ENCODE results near the gene ERN1. TPM values are rescaled to one million over a fixed set of nuclear protein-coding genes. Genes with fewer than 3 reads are reported as not detected.
"Not testable (repeated sequence)": the region's sequence is repeated elsewhere in the genome, so short reads cannot be mapped to it uniquely, and the experiment has no call there.

Gene ERN1
- polyA plus RNA-seq (2011; rRNA removed): 8.5 and 8.6 TPM in 2 replicates
- 10.5 and 14.9 TPM in 2 replicates for polyA minus RNA-seq (2011; rRNA and poly(A)+ RNA removed)

GRCh38 chr17:64129765-64130558, at the start of gene ERN1:
ERN1 (minus strand) TSS chr17:64130144; CDS start chr17:64130029, 115 bp downstream.
- POLR2A ChIA-PET: interaction anchor here (2.1 kb wide), 1 partner anchor 16 kb away, joined by 7 read pairs; no protein-coding TSS in a partner anchor
- no peaks in the 10 kb centered on the region for H3K27me3 ChIP-seq (ENCODE audit: control insufficient read depth, insufficient read depth, low read length)
- no peak for DNase-seq (ENCODE audit: low read depth)
- no peak for TF ChIP-seq CTCF (IDR thresholded peaks at IDR 0.05; ENCODE audit: insufficient read depth, low read depth, low read length)
- H3K36me3 ChIP-seq (ENCODE audit: control insufficient read depth, insufficient read depth, low read length): no peaks in the 10 kb centered on the region
- H3K4me3 ChIP-seq (ENCODE audit: low read depth, low read length): peak within 1 kb of the TSS; percentile 69
- CTCF ChIA-PET: interaction anchor here (0.9 to 17.2 kb wide), 7 partner anchors 15 to 251 kb away, joined by 3 to 388 read pairs (median 16); partner anchors contain the start of genes CSHL1 and GH1

DNA sequence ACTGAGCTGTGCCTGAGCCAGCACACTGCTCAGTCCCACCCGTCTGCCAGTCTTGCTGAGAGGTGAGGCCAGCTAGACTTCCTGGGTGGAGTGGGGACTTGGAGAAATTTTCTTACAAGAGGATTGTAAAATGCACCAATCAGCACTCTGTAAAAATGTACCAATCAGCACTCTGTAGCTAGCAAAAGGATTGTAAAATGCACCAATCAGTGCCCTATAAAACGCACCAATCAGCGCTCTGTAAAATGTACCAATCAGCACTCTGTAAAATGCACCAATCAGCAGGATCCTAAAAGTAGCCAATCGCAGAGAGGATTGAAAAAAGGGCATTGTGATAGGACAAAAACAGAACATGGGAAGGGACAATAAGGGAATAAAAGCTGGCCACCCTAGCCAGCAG, 49.1 kb upstream of the ERN1 start:
- H3K36me3 ChIP-seq (ENCODE audit: control insufficient read depth, insufficient read depth, low read length); DNase-seq (ENCODE audit: low read depth); H3K4me3 ChIP-seq (ENCODE audit: low read depth, low read length); POLR2A ChIA-PET; H3K27me3 ChIP-seq (ENCODE audit: control insufficient read depth, insufficient read depth, low read length): not testable (repeated sequence)
- CTCF ChIA-PET: interaction anchor here (0.8 to 2.9 kb wide), 3 partner anchors 25 to 103 kb away, joined by 3 to 11 read pairs (median 10); no protein-coding TSS in a partner anchor

DNA sequence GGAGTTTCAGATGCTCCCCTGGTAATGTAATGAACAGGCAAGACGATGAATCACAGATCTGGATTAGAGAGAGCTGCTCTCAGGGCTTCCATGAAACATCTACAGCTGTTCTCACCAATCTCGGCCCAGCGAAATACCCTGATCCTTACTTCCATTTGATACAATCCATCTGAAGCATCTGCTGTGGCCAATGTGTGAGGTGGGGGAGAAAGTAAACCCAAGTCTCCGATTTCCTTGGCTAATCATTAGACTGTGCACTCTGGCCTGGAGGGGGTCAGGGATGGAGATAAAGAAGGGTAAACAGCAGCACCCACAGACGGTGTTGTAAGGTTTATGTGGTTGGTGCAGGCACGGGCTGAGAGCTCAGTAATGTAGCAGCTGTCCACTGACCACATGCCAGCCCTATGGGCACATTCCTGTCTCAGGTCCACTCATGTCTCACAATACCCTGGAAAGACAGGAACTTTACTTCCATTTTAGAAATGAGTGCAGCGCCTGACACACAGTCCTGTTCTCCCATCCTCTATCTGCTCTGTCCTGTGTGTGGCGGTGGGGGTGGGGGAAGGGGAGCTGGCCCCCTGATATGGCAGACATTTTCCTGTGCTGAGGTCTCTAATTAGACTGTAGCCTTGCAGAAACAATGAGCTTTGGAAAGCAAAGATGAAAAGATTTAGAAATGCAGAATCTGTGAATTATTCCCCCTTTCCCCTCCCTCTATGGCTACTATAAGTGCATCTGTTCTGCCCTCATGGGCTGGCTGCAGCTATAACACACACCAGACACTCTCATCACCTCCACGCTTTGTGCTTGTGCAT, 48.3 kb upstream of the ERN1 start:
- H3K27me3 ChIP-seq (ENCODE audit: control insufficient read depth, insufficient read depth, low read length): no peaks in the 10 kb centered on the region
- H3K4me3 ChIP-seq (ENCODE audit: low read depth, low read length): no peak overlapping the region
- no peak for DNase-seq (ENCODE audit: low read depth)
- no peak for TF ChIP-seq CTCF (IDR thresholded peaks at IDR 0.05; ENCODE audit: insufficient read depth, low read depth, low read length)
- H3K36me3 ChIP-seq (ENCODE audit: control insufficient read depth, insufficient read depth, low read length): no peaks in the 10 kb centered on the region
- POLR2A ChIA-PET: no interaction called here
- CTCF ChIA-PET: interaction anchor here (1.2 to 2.9 kb wide), 5 partner anchors 9 to 149 kb away, joined by 3 to 11 read pairs (median 6); no protein-coding TSS in a partner anchor

- ChIA-PET CTCF (interaction anchor here (0.7 to 2.3 kb wide), 6 partner anchors 9 to 148 kb away, joined by 3 to 10 read pairs (median 5); no protein-coding TSS in a partner anchor), POLR2A (no interaction called here)
- DNase-seq (ENCODE audit: low read depth): no peak
- Histone ChIP-seq H3K27me3 (ENCODE audit: control insufficient read depth, insufficient read depth, low read length) (no peaks in the 10 kb centered on the region), H3K4me3 (ENCODE audit: low read depth, low read length) (no peak overlapping the region), H3K36me3 (ENCODE audit: control insufficient read depth, insufficient read depth, low read length) (no peaks in the 10 kb centered on the region)
- no peak for TF ChIP-seq CTCF (IDR thresholded peaks at IDR 0.05; ENCODE audit: insufficient read depth, low read depth, low read length)
Measured at GRCh38 chr17:64177311-64178010, 47.5 kb upstream of the ERN1 start.

DNA sequence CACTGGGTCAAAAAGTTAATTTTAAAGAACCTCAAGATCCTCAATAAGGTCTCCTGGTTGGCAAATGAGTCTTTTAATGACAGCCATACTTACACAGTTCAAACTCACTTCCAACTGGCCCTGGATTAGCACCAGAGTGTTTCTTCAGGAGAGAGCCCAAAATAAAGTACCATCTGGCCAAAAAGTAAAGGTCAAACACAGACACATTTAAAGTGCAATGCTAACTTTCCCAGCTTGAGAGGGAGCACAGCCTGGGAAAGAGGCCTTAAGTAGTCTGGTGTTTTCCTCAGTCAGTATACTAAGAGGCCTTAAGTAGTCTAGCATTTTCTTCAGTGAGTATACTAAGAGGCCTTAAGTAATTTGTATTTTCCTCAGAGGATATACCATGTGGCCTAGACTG, 46.6 kb upstream of the ERN1 start:
- H3K27me3 ChIP-seq (ENCODE audit: control insufficient read depth, insufficient read depth, low read length): no peaks in the 10 kb centered on the region
- ChIA-PET CTCF (interaction anchor here (1.7 kb wide), 1 partner anchor 10 kb away, joined by 6 read pairs; no protein-coding TSS in a partner anchor), POLR2A (no interaction called here)
- no peaks in the 10 kb centered on the region for H3K36me3 ChIP-seq (ENCODE audit: control insufficient read depth, insufficient read depth, low read length)
- no peak for TF ChIP-seq CTCF (IDR thresholded peaks at IDR 0.05; ENCODE audit: insufficient read depth, low read depth, low read length)
- H3K4me3 ChIP-seq (ENCODE audit: low read depth, low read length): no peak overlapping the region
- no peak for DNase-seq (ENCODE audit: low read depth)
